GM21737 (cell line): ENCODE data around the gene DUSP10.

Experiments
- ATAC-seq: cut with Tn5 transposase; IDR thresholded peaks from one replicate; pipeline ENCODE4 v1.9.1; 2021; ENCODE audit warnings: mild to moderate bottlenecking, moderate library complexity; ENCODE audit not compliant: unreplicated experiment

DUSP10 gene

GRCh38 chr1:221715321-221716169 is 26.3 kb downstream of the DUSP10 start:
- ATAC-seq: no peak

DNA sequence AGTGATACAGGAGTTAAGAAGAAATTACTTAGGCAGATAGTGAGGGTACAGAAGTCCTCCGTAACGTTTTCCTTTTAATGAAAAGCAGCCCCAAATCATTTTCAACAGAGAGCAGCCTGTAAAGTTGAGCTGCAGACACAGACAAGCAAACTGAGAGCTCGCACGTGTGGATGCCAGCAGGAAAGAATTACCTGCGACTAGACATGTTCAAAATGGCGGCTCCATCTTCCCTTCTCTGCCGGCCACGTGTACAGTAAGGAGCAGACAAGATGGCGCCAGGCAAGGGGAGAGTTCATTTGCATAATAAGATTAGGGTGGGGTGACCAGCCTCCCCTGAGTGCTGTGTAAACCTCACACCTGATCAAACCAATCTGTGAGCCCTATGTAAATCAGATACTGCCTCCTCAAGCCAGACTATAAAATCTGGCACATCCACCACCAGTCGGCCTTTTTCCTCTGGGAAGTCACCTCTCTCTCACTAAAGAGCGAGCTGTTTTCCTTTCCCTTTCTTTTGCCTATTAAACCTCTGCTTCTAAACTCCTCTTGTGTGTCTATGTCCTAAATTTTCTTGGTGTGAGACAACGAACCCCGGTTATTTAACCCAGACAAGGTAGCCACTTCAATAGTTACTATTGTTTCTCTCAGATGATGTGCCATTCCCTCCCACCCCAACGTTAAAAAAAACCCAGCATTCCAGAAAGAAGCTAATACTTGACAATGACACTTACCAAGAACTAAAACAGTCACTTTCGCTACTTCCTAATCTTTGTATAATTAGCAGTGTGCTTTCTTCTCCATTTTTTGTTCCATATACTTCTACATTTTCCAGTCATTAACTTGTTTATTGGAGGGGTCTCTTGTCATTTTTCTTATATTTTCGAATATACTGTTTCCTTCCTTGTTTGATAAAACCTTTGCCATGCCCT is 27.4 kb downstream of the DUSP10 start:
- ATAC-seq: no peak

DNA sequence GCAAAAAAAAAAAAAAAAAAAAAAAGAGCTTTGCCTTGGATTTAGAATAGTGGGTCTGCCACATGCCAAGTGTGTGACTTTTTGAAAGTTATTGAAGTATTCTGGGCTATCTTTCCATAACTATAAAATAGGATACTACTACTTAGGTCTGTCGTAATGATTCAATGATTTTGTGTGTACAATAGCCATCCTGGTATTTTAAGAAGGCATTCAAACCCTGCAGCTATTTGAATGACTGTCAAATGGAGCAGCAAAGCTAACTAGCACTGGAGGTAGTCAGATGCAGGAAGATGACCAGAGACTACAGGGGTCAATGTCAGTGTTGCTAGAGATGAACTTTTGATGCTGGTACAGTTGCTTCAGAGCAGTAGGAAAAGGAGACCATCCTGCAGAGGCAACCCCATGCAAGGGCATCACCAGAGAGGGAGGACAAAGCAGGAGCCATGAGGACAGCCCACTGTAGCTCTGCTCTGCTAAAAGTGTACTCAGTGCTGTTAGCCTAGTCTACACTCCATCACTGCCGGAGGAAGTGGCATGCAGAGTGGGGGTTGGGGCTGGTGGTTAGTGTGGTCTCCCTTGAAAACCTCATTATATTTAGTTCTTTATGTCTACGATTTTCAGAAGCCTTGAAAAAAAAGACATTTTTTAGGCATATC is 29.0 kb downstream of the DUSP10 start:
- ATAC-seq: peak; percentile 45

DNA sequence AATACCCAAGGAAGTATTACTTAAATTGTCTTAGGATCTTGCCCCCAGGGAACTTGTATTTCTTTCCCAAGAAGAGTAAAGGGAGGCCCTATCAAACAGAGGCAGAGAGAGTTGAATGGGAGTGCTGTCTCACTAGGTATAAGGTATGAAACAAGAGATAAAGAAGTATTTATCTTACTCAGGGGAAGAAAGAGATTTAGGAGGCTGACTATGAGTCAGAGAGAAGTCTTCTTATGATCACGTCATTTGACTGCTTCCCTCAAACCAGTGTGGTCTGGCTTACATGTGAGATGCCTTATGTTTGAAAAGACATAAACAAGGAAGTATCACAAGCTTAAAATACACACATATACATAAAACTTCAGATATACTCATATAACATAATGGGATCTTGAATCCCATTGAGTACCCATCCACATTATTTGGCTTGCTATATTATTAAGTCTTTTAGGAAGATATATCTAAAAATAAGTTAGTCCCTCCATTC is 29.6 kb downstream of the DUSP10 start:
- peak; percentile 42 for ATAC-seq

- no peak for ATAC-seq
These were observed 30.2 kb downstream of the DUSP10 start for GRCh38 chr1:221711656-221712055.

DNA sequence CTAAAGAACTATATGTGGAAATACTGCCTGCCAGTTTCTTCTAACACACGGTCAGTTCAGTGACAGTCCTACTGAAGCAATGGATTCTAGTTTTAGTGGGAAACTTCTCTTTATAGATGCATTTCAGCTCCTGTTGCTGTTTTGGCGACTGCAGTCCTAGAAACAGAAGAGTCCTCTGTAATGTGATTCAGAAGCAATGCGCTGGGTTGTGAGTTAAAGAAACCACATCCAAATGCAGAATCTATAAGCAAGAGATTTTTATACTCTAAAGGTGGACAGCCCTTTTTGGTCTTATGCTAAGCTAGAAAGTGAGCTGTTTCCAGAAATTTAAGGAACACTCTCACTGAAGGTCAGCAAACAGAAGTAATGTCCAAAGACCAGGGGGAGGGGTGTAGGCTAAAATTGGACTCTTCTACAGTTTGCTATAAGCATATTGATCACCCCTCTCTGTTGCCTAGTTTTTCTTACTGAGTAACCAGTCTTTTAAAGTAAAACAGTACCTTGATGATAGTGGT is 30.8 kb downstream of the DUSP10 start:
- ATAC-seq: no peak

DNA sequence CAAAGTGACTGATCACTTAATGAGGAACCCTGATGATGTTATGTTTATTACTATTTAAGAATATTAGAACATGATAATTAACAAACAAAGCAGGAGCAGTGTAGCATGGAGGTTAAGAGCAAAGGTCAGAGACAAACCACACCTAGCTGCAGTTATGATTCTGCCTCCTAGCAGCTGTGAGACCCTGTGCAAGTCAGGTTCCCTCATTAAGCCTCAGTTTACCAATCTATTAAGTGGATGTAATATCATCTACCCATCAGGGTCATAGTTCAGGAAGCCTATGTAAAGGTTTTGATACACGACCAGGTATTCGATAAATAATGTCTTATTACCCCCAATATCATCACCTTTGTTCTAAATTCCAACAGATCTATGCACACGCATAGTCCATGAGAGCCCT is 32.0 kb downstream of the DUSP10 start:
- no peak for ATAC-seq

- peak; percentile 33 for ATAC-seq
These were observed 32.9 kb downstream of the DUSP10 start for GRCh38 chr1:221708987-221709386.

GRCh38 chr1:221708076-221708571 is 33.8 kb downstream of the DUSP10 start:
- peak; percentile 67 for ATAC-seq

GRCh38 chr1:221706876-221707582 is 34.9 kb downstream of the DUSP10 start:
- no peak for ATAC-seq

DNA sequence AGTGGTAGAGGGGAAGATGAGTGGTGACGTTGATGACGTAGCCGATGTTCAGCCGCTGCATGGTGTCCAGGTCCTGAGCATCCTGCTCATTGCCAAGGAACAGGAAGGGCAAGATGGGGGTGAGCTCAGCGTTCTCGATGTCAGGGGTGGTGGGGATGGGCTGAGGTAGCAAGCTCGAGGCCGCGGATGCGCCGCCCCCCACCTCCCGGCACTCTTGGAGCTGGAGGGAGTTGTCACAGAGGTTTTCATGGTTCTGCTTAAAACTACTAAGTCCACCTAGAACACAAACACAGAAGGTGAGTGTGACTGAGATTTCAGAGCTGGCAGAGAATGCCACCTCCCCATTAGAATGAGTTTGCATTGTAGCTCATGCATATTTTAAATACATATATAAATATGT is 35.7 kb downstream of the DUSP10 start:
- no peak for ATAC-seq

DNA sequence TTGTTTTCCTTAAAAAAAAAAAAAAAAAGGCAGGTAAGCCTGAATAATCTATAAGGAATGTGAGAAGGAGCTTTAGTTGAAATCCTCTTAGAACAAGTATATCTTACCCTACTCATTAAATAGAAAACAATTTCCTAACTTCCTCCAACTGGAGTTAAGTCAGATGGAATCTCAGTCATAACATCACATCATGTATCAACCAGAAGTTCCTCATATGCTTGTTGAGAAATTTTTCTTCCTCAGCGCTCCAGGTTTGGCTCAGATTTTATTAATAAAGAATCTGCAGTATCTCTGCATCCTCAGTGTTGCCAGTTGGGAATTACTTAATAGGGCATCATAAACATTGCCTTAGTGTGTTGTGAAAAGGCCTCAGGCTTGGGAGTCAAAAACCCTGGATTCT is 37.6 kb downstream of the DUSP10 start:
- ATAC-seq: no peak

DNA sequence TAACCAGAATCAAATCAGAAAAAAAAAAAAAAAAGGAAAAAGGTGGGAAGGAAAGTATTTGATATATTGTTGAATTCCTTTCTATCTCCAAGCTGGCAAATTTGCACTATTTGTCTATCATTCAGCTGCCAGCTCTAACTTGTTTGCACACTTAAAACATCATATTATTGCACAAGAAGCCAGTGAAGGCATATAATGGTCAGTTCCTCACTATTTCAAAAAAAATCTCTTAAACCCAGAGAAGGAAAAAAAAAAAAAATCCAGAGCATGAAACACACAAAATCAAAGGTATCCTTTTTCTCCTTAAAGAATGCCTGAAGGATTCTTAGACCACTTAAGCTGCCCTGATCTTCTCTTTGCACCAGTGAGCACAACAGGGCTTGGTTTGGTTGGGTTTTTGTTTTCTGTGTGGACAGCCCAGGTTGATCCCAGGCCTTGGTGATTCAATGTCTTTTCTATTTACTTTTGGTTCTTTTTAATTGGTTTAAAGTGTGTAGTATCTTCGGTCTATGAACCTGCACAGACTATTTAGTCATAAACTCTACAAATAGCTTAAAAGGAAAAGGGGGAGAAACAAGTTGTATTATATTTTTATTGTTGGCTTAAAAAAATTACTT is 40.2 kb downstream of the DUSP10 start:
- no peak for ATAC-seq

DNA sequence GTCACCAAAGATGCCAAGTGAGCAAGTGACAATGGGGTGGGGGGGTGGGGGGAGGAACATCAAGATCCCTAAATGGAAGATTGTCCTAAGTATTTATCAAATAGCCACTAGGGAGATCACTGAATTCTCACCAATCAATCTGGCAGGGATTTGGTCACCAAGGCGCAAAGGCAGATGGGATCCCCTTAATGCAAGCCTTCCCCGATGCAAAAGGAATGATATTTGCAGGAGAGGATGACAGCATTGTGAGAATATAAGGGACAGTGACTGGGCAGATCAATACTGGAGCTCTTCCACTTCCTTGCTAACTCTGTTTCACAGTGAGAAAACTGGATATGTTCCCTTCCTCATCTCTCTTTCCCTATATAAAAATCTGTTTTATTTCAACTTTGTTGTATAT is 40.9 kb downstream of the DUSP10 start:
- no peak for ATAC-seq

GRCh38 chr1:221700536-221700935 is 41.4 kb downstream of the DUSP10 start:
- no peak for ATAC-seq

GRCh38 chr1:221699978-221700519 is 41.8 kb downstream of the DUSP10 start:
- no peak for ATAC-seq

GRCh38 chr1:221699577-221699976 is 42.3 kb downstream of the DUSP10 start:
- ATAC-seq: no peak

GRCh38 chr1:221698579-221699349 is 43.1 kb downstream of the DUSP10 start:
- no peak for ATAC-seq
